ENCODE results near the gene LIMK1. TPM values are rescaled to one million over a fixed set of nuclear protein-coding genes. Genes with fewer than 3 reads are reported as not detected.
"Not testable (repeated sequence)": the region's sequence is repeated elsewhere in the genome, so short reads cannot be mapped to it uniquely, and the experiment has no call there.

Gene LIMK1
- 41.1 TPM for polyA plus RNA-seq (2013, experiment 1 of 2; ENCODE audit: insufficient read length)
- 26.7 TPM for polyA plus RNA-seq (2013, experiment 2 of 2; ENCODE audit: insufficient read length)

DNA sequence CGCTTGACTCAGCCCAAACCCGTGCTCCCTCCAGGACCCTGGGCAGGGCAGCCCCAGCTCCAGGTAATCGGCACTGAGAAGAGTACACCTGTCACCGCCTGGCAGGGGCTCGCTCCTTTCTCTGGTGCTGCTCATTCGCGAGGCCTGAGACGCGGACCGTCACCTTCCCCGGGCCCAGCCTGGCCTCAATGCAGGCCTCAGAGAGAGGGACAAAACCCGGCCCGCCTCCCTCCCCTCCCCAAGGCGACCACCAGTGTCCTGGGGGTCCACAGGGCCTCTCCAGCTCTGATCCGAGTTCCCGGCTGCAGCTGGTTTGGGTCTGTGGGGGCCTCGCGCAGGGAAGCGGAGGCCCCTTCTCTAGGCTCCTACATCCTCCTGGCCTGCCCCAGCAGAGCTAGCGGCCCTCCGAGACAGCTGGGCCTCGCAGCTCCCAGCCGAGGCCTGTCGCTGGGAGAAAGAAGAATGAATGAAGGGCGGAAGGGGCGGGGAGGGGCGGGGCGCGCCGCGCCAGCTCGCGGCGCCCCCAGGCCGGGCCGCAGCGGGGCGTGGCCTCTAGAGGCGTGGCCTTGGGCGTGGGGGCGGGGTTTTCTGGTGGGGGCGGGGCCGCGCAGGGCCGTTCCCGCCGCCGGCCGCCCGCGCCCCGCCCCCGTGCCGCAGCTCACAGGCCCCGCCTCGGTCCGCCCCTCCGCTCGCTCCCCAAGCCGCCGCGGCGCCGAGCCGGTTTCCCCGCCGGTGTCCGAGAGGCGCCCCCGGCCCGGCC, at the start of gene LIMK1:
Gene LIMK1, plus strand, starts transcription at position 688 of the 760 bp plus-strand sequence. CDS start 187 bp downstream, outside the sequence.
- peak; percentile 74 for DNase-seq

DNA sequence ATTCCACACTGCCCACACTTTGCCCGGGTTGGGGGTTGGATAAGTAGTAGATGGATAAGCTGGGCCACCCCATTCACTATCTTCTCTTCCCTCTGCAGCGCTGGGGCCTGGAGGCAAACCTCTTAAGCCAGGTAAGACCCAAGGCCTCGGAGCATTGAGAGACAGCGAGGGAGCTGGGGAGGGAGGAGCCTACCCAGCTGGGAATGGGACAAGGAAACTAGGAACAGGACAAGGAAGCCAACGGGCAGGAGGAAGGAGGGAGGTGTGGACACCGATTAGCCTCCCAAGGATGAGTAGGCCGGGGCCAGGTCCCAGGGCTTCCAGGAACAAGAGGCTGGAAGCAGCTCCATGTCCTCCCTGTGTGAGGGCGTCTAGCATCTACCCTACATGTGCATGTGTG, 46.0 kb upstream of the LIMK1 start:
- DNase-seq = no peak

DNA sequence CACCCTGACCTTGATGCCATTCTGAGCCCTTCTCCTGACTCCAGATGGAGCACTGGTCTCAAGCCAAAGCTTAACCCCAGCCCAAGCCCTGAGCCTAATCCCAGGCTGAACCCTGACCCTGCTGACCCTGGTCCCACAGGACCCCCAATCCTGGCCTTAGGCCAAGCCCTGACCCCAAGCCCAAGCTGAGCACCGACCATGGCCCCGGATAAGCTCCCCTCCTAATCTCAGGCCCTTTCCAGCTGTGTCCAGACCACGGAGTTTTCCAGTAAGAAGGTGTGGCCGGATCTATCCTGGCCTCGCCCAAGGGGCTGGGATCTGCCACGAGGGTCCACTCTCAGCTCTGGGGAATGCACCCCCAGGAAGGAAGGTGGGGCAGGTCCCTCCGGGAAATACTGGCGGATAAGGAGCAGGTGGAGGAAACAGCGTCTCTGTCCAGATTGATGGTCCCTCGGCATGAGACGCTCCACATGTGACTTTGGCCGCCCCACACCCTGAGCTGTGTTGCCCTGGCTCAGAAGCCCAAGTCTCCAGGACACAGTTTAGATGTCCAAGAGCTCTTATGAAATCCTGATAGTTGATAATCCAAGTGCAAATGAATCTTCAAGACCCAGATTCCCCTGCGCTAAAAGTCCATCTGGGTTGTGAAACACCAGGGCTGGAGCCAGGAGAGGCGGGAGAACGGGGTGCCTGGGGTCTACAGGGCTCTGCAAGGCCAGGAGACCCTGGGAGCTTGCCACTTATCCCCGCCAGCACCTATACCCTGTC, 45.2 kb upstream of the LIMK1 start:
- DNase-seq = no peak

DNA sequence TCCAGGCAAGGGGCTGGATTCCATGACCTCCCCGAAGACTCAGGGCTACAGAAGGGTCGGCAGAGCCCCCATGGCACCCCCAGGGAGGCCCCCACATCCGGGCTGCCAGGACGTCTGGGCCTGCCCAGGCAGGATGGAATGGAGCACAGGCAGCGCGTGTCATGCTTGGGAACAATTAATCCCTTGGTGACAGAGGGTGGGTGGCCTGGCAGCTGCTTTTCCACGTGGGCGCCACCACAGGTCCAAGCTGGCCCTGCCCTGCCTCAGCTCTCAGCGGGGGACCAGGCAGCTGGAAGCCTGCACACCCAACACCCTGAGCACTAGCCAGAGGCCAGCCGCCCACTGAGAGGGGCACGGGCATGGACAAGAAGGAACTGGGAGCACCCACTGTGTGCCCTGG, 44.3 kb upstream of the LIMK1 start:
- no peak for DNase-seq

DNA sequence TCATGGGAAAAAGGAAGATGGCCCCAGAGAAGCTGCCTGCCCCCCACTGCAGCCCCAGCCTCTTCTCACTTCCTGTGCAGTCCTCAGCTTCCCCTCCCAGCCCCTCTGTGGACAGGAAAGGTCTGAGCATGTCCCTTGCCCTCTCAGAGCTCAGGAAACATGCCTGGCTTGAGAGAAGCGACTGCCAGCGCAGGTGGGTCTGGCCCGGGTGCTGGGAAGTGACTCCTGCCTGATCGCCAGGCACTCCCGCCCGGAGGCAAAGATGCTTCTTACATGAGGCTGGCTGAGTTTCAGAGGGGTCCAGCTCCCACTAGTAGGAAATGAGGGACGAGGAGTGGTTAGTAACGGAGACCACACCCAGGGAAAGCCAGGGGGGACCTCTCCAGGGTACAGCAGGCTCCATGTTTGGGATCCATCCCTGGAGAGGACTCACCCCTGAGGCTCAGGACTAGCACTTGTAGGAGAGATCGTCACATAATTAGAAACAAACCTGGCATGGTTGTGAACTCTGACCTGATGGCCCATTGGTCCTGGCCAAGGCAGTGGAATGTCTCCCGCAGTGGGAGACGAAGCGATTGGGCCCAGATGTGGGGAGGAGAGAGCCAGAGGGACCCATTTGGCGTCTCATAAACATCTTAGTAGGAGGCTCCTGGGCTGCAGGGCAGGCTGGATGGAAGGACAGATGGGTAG, 43.4 kb upstream of the LIMK1 start:
- no peak for DNase-seq

DNA sequence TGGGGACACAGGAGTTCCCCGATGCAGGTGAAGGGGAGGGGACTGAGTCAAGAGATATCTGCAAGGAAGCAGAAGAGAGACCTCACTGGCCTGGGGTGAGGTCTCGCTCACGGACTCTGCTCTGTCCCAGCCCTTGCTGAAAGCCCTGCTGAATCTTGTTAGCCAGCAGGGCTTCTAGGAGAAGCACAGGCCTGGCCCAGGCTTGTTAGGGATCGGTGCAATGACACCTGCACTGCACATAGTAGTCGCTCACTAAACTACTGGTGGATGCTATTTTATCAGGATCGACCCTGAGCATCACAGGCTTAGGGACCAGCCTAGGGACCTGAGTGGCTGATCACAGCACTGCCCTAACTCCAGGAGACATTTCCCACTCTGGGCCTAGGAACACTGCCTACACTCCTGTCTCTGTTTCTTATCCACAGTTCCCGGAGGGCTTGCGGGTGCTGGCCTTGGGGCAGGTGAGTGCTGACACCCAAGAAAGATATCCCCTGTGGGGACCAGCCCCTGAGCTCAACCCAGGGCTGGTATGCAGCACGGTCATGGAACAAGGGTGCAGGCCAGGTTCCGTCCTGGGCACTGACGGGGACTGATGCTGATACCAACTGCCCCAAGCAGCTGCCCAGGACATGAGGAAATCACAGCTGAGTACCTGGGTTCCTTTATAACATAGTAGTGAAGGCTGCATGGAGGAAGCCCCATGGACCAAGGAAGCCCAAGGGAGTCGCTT, 42.6 kb upstream of the LIMK1 start:
- no peak for DNase-seq

DNA sequence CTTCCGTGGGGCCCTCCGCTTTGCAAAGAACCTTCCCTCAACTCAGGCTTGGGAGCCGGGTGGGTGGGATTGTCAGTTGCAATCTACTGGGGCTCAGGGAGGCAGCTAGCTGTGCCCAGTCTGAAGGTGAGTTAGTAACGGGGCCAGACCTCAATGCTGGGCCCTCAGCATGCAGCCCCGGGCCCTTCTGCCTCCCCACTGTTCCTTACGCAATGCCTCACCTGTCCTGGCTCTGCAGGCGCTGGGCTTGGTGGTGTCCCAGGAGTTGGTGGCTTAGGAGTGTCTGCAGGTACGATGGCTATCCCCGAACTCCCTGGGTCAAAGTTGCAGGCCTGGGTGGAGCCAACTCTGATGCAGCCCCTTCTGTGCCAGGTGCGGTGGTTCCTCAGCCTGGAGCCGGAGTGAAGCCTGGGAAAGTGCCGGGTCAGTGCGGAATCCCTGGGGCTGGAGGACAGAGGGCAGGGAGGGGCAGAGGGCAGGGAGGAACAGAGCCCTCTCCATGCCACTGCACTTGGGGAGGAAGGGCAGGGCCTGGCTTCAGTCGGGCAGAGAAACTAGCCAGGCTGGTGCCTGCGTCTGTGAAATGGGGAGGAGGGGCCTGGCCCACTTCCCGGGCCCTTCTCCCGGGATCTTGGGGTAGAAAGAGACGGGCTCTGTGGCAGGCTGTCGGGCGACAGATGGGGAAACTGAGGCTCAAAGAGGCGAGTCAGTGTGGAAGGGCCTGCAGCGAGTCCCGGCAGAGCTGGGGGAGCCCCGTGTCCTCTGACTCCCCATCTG, 40.7 kb upstream of the LIMK1 start:
- DNase-seq = no peak

DNA sequence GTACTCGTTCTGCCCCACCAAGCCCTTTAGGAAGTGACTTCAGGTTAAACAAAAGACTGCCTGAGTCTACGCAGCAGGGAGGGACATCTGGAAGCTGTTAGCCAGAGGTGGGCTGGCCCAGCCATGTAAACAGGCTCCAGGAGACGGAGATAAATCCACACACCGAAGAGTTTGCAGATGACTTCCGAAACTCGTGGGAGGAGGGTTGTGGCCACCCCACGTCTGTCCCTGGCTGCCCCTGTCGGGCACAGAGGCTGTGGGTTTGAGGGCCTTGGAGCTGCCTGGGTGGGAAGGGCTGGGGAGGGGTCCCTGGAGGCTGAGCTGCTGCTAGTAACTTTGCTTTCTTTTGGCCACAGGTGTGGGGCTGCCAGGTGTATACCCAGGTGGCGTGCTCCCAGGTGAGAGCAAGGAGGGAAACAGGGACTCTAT, 40.1 kb upstream of the LIMK1 start:
- DNase-seq = peak; percentile 50

DNA sequence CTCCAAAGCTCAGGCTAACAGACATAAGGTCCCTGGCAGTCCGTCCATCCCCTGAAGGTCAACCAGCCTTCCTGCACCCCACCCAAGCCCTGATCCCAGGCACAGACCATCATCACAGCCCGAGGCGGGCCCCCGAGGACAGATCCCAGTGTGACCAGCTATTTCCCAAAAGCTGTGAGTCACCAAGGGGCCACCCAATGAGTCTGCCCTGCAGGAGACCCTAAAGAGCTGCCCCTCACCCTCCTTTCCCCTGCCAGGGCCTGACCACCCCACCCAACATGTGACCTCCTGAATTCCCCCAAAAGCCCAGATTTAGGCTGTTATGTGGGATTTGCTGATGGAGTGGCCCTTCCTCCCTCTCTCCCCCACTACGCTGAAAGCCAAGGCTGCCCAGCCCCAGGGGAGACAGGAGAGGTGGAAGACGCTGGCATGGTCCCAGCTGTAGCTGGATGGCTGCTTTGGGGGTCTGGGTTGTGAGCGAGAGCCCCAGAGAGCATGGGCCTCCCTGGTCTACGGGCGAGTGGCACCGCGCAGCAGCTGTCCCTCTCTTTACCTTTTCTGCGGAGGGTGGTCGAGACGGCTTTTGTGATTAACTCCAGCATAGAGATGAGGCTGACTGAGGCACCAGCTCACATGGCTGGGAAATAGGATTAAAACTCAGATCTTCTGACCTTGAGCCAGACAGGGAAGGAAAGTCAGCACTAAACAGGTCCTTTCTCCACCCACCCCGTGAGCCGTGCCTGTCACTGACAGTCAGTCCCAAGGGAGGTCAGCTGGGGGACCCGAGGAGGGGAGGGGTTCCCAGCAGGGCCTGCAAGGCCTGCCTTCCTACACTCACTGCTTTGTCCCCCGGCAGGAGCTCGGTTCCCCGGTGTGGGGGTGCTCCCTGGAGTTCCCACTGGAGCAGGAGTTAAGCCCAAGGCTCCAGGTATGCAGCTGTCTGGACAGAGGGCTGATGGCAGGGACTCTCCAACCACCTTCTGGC, 38.9 kb upstream of the LIMK1 start:
- DNase-seq = no peak

DNA sequence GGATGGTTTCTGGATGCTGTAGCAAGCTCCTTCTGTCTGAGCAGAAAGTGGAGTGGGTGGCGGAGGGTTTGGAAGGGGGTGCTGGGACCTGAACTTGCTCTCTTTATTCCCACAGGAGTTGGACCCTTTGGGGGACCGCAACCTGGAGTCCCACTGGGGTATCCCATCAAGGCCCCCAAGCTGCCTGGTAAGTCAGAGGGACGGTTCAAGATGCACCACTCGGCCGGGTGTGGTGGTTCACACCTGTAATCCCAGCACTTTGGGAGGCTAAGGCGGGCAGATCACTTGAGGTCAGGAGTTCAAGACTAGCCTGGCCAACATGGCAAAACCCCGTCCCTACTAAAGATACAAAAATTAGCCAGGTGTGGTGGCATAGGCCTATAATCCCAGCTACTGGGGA, 37.0 kb upstream of the LIMK1 start:
- not testable (repeated sequence) for DNase-seq

DNA sequence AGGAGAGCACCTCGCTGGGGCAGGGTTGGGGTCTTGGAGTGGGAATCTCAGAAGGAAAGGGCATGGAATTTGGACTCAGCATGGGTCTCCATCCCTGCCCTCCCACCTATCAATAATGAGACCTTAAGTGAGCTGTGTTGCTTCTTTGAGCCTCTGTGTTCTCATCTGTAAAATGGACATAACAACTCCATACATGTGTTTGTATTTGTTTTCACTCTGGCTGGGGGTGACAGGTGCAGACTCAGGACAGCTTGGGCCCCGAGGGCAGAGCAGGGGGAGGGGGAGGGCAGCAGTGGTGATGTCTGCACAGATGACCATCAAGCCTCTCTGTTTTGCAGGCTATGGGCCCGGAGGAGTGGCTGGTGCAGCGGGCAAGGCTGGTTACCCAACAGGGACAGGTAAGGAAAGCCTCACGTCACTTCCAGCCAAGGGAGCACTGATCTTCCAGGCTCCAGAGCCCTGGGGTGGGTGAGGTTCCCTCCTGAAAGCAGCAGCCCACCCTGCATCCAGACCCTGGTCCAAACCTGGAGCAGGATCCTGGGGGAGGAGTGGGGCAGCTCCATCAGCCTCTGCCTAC, 35.7 kb upstream of the LIMK1 start:
- no peak for DNase-seq

DNA sequence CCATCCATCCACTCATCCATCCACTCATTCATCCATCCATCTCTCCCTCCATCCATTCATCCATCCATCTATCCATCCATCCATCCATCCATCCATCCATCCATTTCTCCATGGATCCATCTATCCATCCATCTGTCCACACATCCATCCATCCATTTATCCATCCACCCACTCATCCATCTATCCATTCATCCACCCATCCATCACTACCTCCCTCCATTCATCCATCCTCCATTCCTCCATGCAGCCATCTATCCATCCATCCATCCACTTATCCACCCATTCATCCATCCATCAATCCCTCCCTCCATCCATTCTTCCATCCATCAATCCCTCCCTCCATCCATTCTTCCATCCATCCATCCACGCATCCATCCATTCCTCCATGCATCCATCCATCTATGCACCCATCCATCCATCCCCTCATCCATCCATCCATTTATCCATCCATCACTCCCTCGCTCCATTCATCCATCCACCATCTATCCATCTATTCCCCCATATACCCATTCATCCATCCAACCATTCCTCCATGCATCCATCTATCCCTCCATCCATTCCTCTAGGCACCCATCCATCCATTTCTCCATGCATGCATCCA, 34.5 kb upstream of the LIMK1 start:
- DNase-seq = no peak

DNA sequence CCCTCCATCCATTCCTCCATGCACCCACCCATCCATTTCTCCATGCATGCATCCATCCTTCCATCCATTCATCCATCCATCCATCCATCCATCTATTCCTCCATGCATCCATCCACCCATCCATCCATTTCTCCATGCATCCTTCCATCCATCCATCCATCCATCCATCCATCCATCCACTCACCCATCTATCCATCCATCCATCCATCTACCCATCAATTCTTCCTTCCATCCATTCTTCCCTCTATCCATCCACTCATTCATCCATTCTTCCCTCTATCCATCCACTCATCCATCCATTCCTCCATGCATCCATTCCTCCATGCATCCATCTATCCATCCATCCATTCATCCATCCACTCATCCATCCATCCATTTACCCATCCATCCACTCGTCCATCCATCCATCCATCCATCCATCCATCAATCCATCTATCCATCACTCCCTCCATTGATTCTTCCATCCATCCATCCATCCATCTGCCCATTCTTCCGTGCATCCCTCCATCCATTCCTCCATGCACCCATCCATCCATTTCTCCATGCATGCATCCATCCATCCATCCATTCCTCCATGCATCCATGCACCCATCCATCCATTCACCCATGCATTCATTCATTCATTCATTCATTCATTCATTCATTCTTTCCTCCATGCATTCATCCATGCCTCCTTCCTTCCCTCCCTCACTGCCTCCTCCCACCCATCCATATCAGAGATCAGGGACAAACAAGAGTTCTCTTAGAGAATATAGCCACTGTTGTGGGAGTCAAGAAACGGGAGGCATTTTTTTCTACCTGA, 33.4 kb upstream of the LIMK1 start:
- DNase-seq = no peak

DNA sequence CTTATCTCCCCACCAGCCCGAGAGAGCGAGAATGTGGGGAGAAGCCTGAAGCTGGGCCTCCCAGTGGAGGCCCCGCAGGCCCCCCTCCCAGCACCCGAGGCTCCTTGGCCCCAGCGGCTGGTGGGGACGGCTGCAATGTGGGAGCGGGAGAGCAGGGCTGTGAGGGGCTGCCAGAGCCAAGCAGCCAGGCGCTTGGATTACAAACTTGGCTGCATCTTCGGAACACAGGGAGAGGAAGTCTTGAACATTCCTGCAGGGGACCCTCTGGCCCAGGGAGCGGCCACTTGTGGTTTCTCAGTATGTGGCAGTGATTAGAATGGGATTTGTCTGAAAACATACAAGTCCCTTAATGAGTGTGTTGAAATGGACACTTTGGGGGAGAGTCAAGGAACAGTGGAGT, 32.4 kb upstream of the LIMK1 start:
- no peak for DNase-seq

DNA sequence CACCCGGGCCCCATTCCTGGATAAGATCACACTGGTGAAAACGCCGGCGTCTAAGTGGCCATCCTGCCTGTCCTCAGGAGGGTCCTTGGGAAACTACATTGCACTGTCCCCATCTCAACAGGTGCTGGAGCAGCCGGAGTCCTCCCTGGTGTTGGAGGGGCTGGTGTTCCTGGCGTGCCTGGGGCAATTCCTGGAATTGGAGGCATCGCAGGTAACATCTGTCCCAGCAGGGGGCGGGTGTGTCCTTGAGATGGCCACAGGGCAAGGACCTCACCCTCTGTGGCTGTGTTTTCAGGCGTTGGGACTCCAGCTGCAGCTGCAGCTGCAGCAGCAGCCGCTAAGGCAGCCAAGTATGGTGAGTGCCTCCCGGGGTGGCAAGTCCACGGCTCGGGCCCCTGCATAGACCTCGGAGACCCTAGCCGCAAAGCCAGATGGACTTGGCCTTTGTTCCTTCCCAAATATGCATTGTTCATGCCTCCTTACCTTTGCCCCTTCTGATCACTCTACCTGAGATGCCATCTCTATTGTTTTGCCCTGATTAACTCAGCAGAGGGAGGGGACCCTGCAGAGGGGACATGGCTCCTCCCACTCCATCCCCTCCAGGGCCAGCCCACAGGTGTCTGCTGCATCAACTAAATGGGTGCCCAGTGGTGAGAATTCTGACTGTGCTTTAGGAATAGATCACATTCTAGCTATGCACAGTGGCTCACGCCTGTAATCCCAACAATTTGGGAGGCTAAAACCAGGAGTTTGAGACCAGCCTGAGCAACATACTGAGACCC, 31.8 kb upstream of the LIMK1 start:
- no peak for DNase-seq

DNA sequence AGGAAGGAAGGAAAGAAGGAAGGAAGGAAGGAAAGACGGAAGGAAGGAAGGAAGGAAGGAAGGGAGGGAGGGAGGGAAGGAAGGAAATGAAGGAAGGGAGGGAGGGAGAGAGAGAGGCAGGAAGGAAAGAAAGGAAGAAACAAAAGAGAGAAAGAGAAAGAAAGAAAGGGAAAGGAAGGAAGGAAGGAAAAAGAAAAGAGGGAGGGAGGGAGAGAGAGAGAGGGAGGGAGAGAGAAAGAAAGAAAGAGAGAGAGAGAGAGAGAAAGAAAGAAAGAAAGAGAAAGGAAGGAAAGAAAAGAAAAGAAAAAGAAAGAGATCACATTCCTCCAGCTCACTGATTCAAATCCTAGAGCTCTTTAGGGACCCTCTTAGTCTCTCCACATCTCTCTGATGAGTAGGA, 31.0 kb upstream of the LIMK1 start:
- no peak for DNase-seq

DNA sequence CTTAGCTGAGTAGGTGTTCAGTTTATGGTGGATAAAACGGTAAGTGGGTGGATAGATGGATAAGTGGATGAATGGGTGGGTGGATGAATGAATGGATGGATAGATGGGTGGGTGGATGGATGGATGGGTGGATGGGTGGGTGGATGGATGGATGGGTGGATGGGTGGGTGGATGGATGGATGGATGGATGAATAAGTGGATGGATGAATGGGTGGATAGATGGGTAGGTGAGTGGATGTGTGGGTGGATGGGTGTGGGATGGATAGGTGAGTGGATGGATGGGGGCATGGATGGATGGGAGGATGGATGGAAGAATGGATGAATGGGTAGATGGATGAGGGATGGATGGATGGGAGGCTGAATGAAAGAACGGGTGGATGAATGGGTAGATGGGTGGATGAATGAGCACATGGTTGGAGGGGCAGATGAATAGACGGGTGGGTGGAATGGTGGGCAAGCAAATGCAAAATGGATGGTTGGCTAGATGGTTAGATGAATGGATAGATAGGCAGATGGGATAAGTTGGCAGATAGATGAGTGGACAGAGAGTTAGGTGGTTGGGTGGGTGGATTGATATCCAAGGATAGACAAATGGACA, 29.9 kb upstream of the LIMK1 start:
- no peak for DNase-seq

All from fibroblast of skin of back (primary cell).